Activated CD4-positive, alpha-beta T cell treated with anti-CD3 and anti-CD28 coated beads, Interleukin-2, amount 10 ng/mL, durations not matched to agents 7 days and 5 days (primary cell): ENCODE results near the gene ANKRD65. TPM values are rescaled to one million over a fixed set of nuclear protein-coding genes. Genes with fewer than 3 reads are reported as not detected.
"Not testable (repeated sequence)": the region's sequence is repeated elsewhere in the genome, so short reads cannot be mapped to it uniquely, and the experiment has no call there.

Experiments used
- CTCF ChIA-PET: fragments of 350-600 bp; sonication (Branson Sonifier 250); formaldehyde crosslinking; loops from one replicate; lab custom pipeline; 2021; ENCODE audit warnings: antibody characterized with exemption; lab: Charles Lee
- POLR2A ChIA-PET: fragments of 350-600 bp; sonication (Branson Sonifier 250); formaldehyde crosslinking; loops from one replicate; lab custom pipeline; 2021; ENCODE audit warnings: antibody characterized with exemption; lab: Charles Lee
- DNase-seq: peaks from one replicate; pipeline ENCODE4 v3.0.0-alpha.2; 2020
- H3K27ac Mint-ChIP-seq: one replicate; pipeline ENCODE4 v1.8.0; 2021; ENCODE audit warnings: mild to moderate bottlenecking, moderate library complexity, mixed read lengths
- H3K27me3 Mint-ChIP-seq: one replicate; pipeline ENCODE4 v1.8.0; 2021; ENCODE audit warnings: mixed read lengths
- H3K36me3 Mint-ChIP-seq: one replicate; pipeline ENCODE4 v1.8.0; 2021; ENCODE audit warnings: low read depth, mixed read lengths
- H3K4me1 Mint-ChIP-seq: one replicate; pipeline ENCODE4 v1.8.0; 2021; ENCODE audit warnings: mixed read lengths
- H3K4me3 Mint-ChIP-seq: one replicate; pipeline ENCODE4 v1.8.0; 2021; ENCODE audit warnings: mild to moderate bottlenecking, moderate library complexity, mixed read lengths
- H3K9me3 Mint-ChIP-seq: one replicate; pipeline ENCODE4 v1.8.0; 2021; ENCODE audit warnings: mixed read lengths
- total RNA-seq, 2 experiments: library from RNA; stranded (reverse); gene quantifications; one replicate each; pipeline ENCODE4 v1.2.3, GENCODE V29; 2021

The ANKRD65 gene
- total RNA-seq, 2 experiments from 2014 or later: not detected

DNA sequence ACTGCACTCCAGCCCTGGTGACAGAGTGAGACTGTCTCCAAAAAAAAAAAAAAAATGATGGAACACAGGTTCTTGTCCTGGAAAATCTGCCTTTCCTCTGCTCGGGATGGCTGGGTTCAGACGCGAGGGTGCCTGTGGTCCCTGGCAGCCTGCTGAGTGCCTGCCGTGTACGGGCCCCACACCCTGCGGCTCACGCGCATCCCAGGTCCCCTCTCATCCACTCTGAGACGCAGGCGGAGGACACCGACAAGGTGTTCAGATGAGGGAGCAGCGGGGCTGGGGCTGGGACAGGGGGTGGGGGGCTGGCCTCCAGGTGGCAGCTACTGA, 4.3 kb upstream of the ANKRD65 start:
- peaks cover 19% of the 10 kb centered on the region for H3K27me3 Mint-ChIP-seq
- H3K4me1 Mint-ChIP-seq: peaks cover 5% of the 10 kb centered on the region
- no peaks in the 10 kb centered on the region for H3K36me3 Mint-ChIP-seq
- no peak for DNase-seq
- no peak overlapping the region for H3K27ac Mint-ChIP-seq
- POLR2A ChIA-PET: no interaction called here
- CTCF ChIA-PET: no interaction called here
- H3K9me3 Mint-ChIP-seq: no peaks in the 10 kb centered on the region
- no peak overlapping the region for H3K4me3 Mint-ChIP-seq

DNA sequence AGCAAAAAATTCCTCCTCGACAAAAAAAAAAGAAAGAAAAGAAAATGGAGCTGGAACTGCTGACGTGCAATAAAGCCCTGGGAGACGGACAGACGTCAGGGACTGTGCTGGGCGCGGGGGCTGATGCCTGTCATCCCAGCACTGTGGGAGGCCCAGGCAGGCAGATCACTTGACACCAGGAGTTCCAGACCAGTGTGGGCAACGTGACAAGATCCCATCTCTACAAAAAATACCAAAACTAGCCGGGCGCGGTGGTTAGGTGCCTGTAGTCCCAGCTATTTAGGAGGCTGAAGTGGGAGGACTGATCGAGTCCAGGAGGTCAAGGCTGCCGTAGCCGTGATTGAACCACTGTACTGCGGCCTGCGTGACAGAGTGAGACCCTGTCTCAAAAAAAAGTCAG, 3.6 kb upstream of the ANKRD65 start:
- ChIA-PET POLR2A (no interaction called here), CTCF (interaction anchor here (0.6 kb wide), 1 partner anchor 10 kb away, joined by 3 read pairs; no protein-coding TSS in a partner anchor)
- H3K36me3 Mint-ChIP-seq: no peaks in the 10 kb centered on the region
- H3K4me3 Mint-ChIP-seq: no peak overlapping the region
- peaks cover 5% of the 10 kb centered on the region for H3K4me1 Mint-ChIP-seq
- H3K9me3 Mint-ChIP-seq: no peaks in the 10 kb centered on the region
- H3K27ac Mint-ChIP-seq: no peak overlapping the region
- H3K27me3 Mint-ChIP-seq: peaks cover 16% of the 10 kb centered on the region
- no peak for DNase-seq

GRCh38 chr1:1423245-1423597, 2.1 kb upstream of the ANKRD65 start:
- Mint-ChIP-seq H3K9me3 (no peaks in the 10 kb centered on the region), H3K4me1 (peaks cover 7% of the 10 kb centered on the region), H3K4me3 (no peak overlapping the region), H3K27me3 (peaks cover 9% of the 10 kb centered on the region), H3K27ac (no peak overlapping the region), H3K36me3 (no peaks in the 10 kb centered on the region)
- ChIA-PET CTCF (interaction anchor here (1.0 kb wide), 1 partner anchor 79 kb away, joined by 3 read pairs; no protein-coding TSS in a partner anchor), POLR2A (no interaction called here)
- DNase-seq: no peak

GRCh38 chr1:1422465-1423244, 1.6 kb upstream of the ANKRD65 start:
- H3K4me3 Mint-ChIP-seq: no peak overlapping the region
- H3K27me3 Mint-ChIP-seq: peaks cover 9% of the 10 kb centered on the region
- CTCF ChIA-PET: no interaction called here
- H3K9me3 Mint-ChIP-seq: no peaks in the 10 kb centered on the region
- no peaks in the 10 kb centered on the region for H3K36me3 Mint-ChIP-seq
- POLR2A ChIA-PET: no interaction called here
- peaks cover 12% of the 10 kb centered on the region for H3K4me1 Mint-ChIP-seq
- DNase-seq: no peak
- H3K27ac Mint-ChIP-seq: no peak overlapping the region

- Mint-ChIP-seq H3K9me3 (no peaks in the 10 kb centered on the region), H3K4me3 (no peak overlapping the region), H3K27me3 (peaks cover 10% of the 10 kb centered on the region), H3K36me3 (no peaks in the 10 kb centered on the region), H3K27ac (no peak overlapping the region), H3K4me1 (peaks cover 15% of the 10 kb centered on the region)
- no peak for DNase-seq
- CTCF ChIA-PET: no interaction called here
- POLR2A ChIA-PET: no interaction called here
Observed at GRCh38 chr1:1421907-1422464, 910 bp upstream of the ANKRD65 start.

- Mint-ChIP-seq H3K36me3 (no peaks in the 10 kb centered on the region), H3K27ac (no peak overlapping the region), H3K9me3 (no peaks in the 10 kb centered on the region), H3K27me3 (peaks cover 5% of the 10 kb centered on the region), H3K4me1 (peaks cover 14% of the 10 kb centered on the region), H3K4me3 (no peak overlapping the region)
- CTCF ChIA-PET: interaction anchor here (0.9 kb wide), 1 partner anchor 20 kb away, joined by 3 read pairs; no protein-coding TSS in a partner anchor
- DNase-seq: no peak
- POLR2A ChIA-PET: no interaction called here
Observed at GRCh38 chr1:1420654-1421141, 378 bp downstream of the ANKRD65 start.

GRCh38 chr1:1419813-1420653, 1.0 kb downstream of the ANKRD65 start:
- ChIA-PET POLR2A (no interaction called here), CTCF (interaction anchor here (0.9 kb wide), 1 partner anchor 20 kb away, joined by 3 read pairs; no protein-coding TSS in a partner anchor)
- Mint-ChIP-seq H3K27me3 (peaks cover 4% of the 10 kb centered on the region), H3K27ac (no peak overlapping the region), H3K4me3 (no peak overlapping the region), H3K9me3 (no peaks in the 10 kb centered on the region), H3K4me1 (peaks cover 14% of the 10 kb centered on the region), H3K36me3 (no peaks in the 10 kb centered on the region)
- DNase-seq: no peak

DNA sequence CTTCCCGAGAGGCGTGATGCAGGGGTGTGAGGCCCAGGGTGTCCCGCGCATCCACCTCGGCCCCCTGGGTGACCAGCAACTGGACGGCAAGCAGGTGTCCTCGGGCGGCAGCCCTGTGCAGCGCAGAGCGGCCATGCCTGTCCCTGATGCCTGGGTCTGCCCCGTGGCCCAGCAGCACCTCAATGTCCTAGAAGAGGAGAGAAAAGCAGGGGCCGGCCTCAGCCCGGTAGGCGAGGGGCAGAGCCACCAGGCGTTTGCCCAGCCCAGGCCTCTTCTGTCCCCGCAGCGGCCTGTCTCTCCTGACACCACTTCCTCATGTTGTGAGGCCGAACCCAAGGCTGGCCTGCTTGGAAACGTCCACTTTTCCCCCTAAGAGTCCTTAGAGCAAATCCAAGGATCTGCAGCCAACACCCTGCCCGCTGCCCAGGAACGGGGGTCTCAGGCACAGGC, 1.7 kb downstream of the ANKRD65 start:
- Mint-ChIP-seq H3K36me3 (no peaks in the 10 kb centered on the region), H3K9me3 (no peaks in the 10 kb centered on the region), H3K4me1 (peaks cover 14% of the 10 kb centered on the region), H3K27me3 (peaks cover 4% of the 10 kb centered on the region), H3K27ac (no peak overlapping the region), H3K4me3 (no peak overlapping the region)
- no peak for DNase-seq
- ChIA-PET POLR2A (no interaction called here), CTCF (interaction anchor here (1.3 kb wide), 1 partner anchor 19 kb away, joined by 3 read pairs; no protein-coding TSS in a partner anchor)

- Mint-ChIP-seq H3K27ac (no peak overlapping the region), H3K36me3 (no peaks in the 10 kb centered on the region), H3K4me1 (peaks cover 14% of the 10 kb centered on the region), H3K4me3 (no peak overlapping the region), H3K9me3 (no peaks in the 10 kb centered on the region), H3K27me3 (peaks cover 4% of the 10 kb centered on the region)
- CTCF ChIA-PET: interaction anchor here (1.0 to 1.3 kb wide), 2 partner anchors 12 to 18 kb away, joined by 3 read pairs; no protein-coding TSS in a partner anchor
- no peak for DNase-seq
- POLR2A ChIA-PET: no interaction called here
Observed at GRCh38 chr1:1418464-1419362, 2.4 kb downstream of the ANKRD65 start.

DNA sequence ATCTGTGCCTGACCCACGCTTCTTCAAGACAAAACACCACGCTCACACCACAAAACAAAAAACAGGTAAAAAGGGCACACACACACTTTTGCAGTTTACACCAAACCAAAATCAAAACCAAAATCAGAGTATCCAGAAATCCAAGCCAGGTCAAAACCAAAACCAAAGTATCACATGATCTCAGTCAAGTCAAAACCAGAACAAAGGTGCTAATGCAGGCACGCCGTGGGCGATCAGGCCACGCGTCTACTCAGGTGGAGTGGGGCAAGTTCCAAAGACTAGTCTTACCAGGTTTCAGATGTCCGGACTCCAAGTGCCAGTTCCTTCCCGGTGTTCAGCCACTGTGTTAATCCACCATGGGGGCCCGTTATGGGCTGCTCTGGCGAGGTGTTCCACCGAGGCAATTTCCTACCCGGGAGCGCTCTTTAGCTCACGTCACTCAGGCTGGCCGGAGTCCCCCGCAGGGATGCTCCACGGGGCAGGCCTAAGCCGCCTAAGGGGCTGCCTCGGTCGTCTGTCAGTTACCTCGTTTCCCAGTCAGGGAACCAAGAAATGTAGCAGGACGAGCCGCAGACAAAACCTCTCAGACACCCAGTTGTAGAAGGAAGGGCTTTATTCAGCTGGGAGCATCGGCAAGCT, 3.1 kb downstream of the ANKRD65 start:
- CTCF ChIA-PET: interaction anchor here (1.0 to 1.3 kb wide), 2 partner anchors 13 to 17 kb away, joined by 3 read pairs; no protein-coding TSS in a partner anchor
- H3K27me3 Mint-ChIP-seq, H3K9me3 Mint-ChIP-seq, DNase-seq, H3K36me3 Mint-ChIP-seq, H3K27ac Mint-ChIP-seq, POLR2A ChIA-PET, H3K4me3 Mint-ChIP-seq: not testable (repeated sequence)
- peaks cover 14% of the 10 kb centered on the region for H3K4me1 Mint-ChIP-seq

GRCh38 chr1:1417396-1417795, 3.7 kb downstream of the ANKRD65 start:
- H3K9me3 Mint-ChIP-seq, H3K27me3 Mint-ChIP-seq, H3K27ac Mint-ChIP-seq, DNase-seq, H3K4me3 Mint-ChIP-seq, H3K36me3 Mint-ChIP-seq, CTCF ChIA-PET, POLR2A ChIA-PET: not testable (repeated sequence)
- H3K4me1 Mint-ChIP-seq: peaks cover 14% of the 10 kb centered on the region
